Astrocyte of the spinal cord (primary cell): Measurements from ENCODE around the gene TGIF2LY.
"Not testable (repeated sequence)": the region's sequence is repeated elsewhere in the genome, so short reads cannot be mapped to it uniquely, and the experiment has no call there.

ENCODE experiments used
- DNase-seq: peaks from one replicate; pipeline ENCODE4 v3.0.0; 2011; ENCODE audit warnings: low read depth, low spot score
- H3K4me3 ChIP-seq: 2 replicates; pipeline ENCODE4 v1.5.1; 2011; ENCODE audit warnings: low read depth, mild to moderate bottlenecking, low read length, moderate library complexity
- in situ Hi-C: cut with HindIII; loops from 2 replicates; pipeline ENCODE4 v1.10.0; 2017; ENCODE audit warnings: low sequenced_read_pairs

TGIF2LY gene

GRCh38 chrY:3578767-3579166 is at the start of gene TGIF2LY:
Gene TGIF2LY, plus strand, starts transcription at chrY:3579067. Its CDS starts 178 bp downstream, at chrY:3579245.
- in situ Hi-C loops, H3K4me3 ChIP-seq, DNase-seq: not testable (repeated sequence)
